Measurements from ENCODE around the gene SKAP2.
"Not testable (repeated sequence)": the region's sequence is repeated elsewhere in the genome, so short reads cannot be mapped to it uniquely, and the experiment has no call there.

SKAP2 gene

GRCh38 chr7:26856176-26856985, 8.0 kb downstream of the SKAP2 start:
- no peak for DNase-seq

GRCh38 chr7:26854876-26855855, 9.2 kb downstream of the SKAP2 start:
- DNase-seq, result no peak

- DNase-seq, result peak; percentile 20
Measured at GRCh38 chr7:26853788-26854393, 10.5 kb downstream of the SKAP2 start.

GRCh38 chr7:26850193-26850651, 14.2 kb downstream of the SKAP2 start:
- no peak for DNase-seq

- no peak for DNase-seq
Measured at GRCh38 chr7:26843705-26844104, 20.7 kb downstream of the SKAP2 start.

- no peak for DNase-seq
Measured at GRCh38 chr7:26842897-26843296, 21.5 kb downstream of the SKAP2 start.

- no peak for DNase-seq
Measured at GRCh38 chr7:26841003-26841739, 23.2 kb downstream of the SKAP2 start.

GRCh38 chr7:26836793-26837192, 27.6 kb downstream of the SKAP2 start:
- DNase-seq, result not testable (repeated sequence)

GRCh38 chr7:26815426-26815825, 49.0 kb downstream of the SKAP2 start:
- no peak for DNase-seq

- no peak for DNase-seq
Measured at GRCh38 chr7:26813432-26813831, 51.0 kb downstream of the SKAP2 start.

- DNase-seq, result no peak
Measured at GRCh38 chr7:26794541-26794940, 69.8 kb downstream of the SKAP2 start.

- no peak for DNase-seq
Measured at GRCh38 chr7:26792576-26792975, 71.8 kb downstream of the SKAP2 start.

GRCh38 chr7:26792006-26792405, 72.4 kb downstream of the SKAP2 start:
- no peak for DNase-seq

- DNase-seq, result no peak
Measured at GRCh38 chr7:26789481-26790184, 74.8 kb downstream of the SKAP2 start.

- DNase-seq, result no peak
Measured at GRCh38 chr7:26787701-26788100, 76.7 kb downstream of the SKAP2 start.

GRCh38 chr7:26784118-26784517, 80.3 kb downstream of the SKAP2 start:
- no peak for DNase-seq

- DNase-seq, result no peak
Measured at GRCh38 chr7:26782501-26782900, 81.9 kb downstream of the SKAP2 start.

- DNase-seq, result no peak
Measured at GRCh38 chr7:26779978-26780595, 84.3 kb downstream of the SKAP2 start.

- no peak for DNase-seq
Measured at GRCh38 chr7:26777385-26777784, 87.0 kb downstream of the SKAP2 start.

- DNase-seq, result no peak
Measured at GRCh38 chr7:26760501-26760900, 103.9 kb downstream of the SKAP2 start.

- no peak for DNase-seq
Measured at GRCh38 chr7:26759108-26759507, 105.3 kb downstream of the SKAP2 start.

All from GDM1 (cell line).